ENCODE data around the gene TRAPPC3L. TPM values are rescaled to one million over a fixed set of nuclear protein-coding genes. Genes with fewer than 3 reads are reported as not detected.

Gene TRAPPC3L
- total RNA-seq, 1 experiment from 2014 or later, result not detected

GRCh38 chr6:116543149-116543548, 2.3 kb downstream of the TRAPPC3L start:
- H3K36me3 ChIP-seq (ENCODE audit: control insufficient read depth in 1 of 2, insufficient read depth in 2 of 2, low read length in 2 of 2), result no peaks in the 10 kb centered on the region
- H3K27me3 ChIP-seq (ENCODE audit: insufficient read depth, low read length), result no peaks in the 10 kb centered on the region
- H3K79me2 ChIP-seq (ENCODE audit: insufficient read depth, low read length), result no peaks in the 10 kb centered on the region
- POLR2A ChIA-PET, result no interaction called here
- no peak for DNase-seq (ENCODE audit: low read depth, low spot score)
- H3K4me2 ChIP-seq (ENCODE audit: low read length), result no peak overlapping the region
- TF ChIP-seq TCF7L2 (IDR thresholded peaks at IDR 0.05; ENCODE audit: borderline replicate concordance, extremely low read depth, insufficient read depth, insufficient read length), result no peak
- TF ChIP-seq POLR2A (IDR thresholded peaks at IDR 0.05; ENCODE audit: borderline replicate concordance, extremely low read depth, insufficient read depth, insufficient read length), result no peak
- TF ChIP-seq, protein P1, sequence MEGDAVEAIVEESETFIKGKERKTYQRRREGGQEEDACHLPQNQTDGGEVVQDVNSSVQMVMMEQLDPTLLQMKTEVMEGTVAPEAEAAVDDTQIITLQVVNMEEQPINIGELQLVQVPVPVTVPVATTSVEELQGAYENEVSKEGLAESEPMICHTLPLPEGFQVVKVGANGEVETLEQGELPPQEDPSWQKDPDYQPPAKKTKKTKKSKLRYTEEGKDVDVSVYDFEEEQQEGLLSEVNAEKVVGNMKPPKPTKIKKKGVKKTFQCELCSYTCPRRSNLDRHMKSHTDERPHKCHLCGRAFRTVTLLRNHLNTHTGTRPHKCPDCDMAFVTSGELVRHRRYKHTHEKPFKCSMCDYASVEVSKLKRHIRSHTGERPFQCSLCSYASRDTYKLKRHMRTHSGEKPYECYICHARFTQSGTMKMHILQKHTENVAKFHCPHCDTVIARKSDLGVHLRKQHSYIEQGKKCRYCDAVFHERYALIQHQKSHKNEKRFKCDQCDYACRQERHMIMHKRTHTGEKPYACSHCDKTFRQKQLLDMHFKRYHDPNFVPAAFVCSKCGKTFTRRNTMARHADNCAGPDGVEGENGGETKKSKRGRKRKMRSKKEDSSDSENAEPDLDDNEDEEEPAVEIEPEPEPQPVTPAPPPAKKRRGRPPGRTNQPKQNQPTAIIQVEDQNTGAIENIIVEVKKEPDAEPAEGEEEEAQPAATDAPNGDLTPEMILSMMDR (IDR thresholded peaks at IDR 0.05 in 2 of 3, conservative IDR thresholded peaks at IDR 0.05 in 1 of 3; ENCODE audit: borderline replicate concordance in 1 of 3, insufficient read depth in 1 of 3, low read depth in 2 of 3, low read length in 2 of 3), result no peak
- no peak for TF ChIP-seq SIN3A (IDR thresholded peaks at IDR 0.05; ENCODE audit: low read depth)
- no peak for TF ChIP-seq CBX3 (IDR thresholded peaks at IDR 0.05; ENCODE audit: low read depth)
- no peak for TF ChIP-seq SRF (IDR thresholded peaks at IDR 0.05; ENCODE audit: low read depth)
- no peak for TF ChIP-seq ZNF274 (IDR thresholded peaks at IDR 0.05; ENCODE audit: low read depth, low read length)
- no peak for TF ChIP-seq FOSL1 (IDR thresholded peaks at IDR 0.05; ENCODE audit: low read depth)
- no peak for TF ChIP-seq ZFX (IDR thresholded peaks at IDR 0.05)
- TF ChIP-seq MAX (IDR thresholded peaks at IDR 0.05), result no peak
- TF ChIP-seq YY1 (IDR thresholded peaks at IDR 0.05; ENCODE audit: extremely low read depth, insufficient replicate concordance, low read depth, low read length), result no peak
- no peak for TF ChIP-seq POLR2AphosphoS5 (IDR thresholded peaks at IDR 0.05; ENCODE audit: low read depth, low read length)
- TF ChIP-seq RAD21 (IDR thresholded peaks at IDR 0.05; ENCODE audit: low read depth), result no peak
- TF ChIP-seq, protein P2, sequence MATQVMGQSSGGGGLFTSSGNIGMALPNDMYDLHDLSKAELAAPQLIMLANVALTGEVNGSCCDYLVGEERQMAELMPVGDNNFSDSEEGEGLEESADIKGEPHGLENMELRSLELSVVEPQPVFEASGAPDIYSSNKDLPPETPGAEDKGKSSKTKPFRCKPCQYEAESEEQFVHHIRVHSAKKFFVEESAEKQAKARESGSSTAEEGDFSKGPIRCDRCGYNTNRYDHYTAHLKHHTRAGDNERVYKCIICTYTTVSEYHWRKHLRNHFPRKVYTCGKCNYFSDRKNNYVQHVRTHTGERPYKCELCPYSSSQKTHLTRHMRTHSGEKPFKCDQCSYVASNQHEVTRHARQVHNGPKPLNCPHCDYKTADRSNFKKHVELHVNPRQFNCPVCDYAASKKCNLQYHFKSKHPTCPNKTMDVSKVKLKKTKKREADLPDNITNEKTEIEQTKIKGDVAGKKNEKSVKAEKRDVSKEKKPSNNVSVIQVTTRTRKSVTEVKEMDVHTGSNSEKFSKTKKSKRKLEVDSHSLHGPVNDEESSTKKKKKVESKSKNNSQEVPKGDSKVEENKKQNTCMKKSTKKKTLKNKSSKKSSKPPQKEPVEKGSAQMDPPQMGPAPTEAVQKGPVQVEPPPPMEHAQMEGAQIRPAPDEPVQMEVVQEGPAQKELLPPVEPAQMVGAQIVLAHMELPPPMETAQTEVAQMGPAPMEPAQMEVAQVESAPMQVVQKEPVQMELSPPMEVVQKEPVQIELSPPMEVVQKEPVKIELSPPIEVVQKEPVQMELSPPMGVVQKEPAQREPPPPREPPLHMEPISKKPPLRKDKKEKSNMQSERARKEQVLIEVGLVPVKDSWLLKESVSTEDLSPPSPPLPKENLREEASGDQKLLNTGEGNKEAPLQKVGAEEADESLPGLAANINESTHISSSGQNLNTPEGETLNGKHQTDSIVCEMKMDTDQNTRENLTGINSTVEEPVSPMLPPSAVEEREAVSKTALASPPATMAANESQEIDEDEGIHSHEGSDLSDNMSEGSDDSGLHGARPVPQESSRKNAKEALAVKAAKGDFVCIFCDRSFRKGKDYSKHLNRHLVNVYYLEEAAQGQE (IDR thresholded peaks at IDR 0.05; ENCODE audit: low read depth), result no peak
- no peak for TF ChIP-seq EGR1 (IDR thresholded peaks at IDR 0.05; ENCODE audit: low read depth)
- no peak for TF ChIP-seq CEBPB (IDR thresholded peaks at IDR 0.05; ENCODE audit: low read depth)
- no peak for TF ChIP-seq EZH2 (IDR thresholded peaks at IDR 0.05)
- TF ChIP-seq EZH2phosphoT487 (IDR thresholded peaks at IDR 0.05; ENCODE audit: borderline replicate concordance), result no peak
- no peak for TF ChIP-seq SP1 (IDR thresholded peaks at IDR 0.05; ENCODE audit: low read depth)
- TF ChIP-seq, protein P3, sequence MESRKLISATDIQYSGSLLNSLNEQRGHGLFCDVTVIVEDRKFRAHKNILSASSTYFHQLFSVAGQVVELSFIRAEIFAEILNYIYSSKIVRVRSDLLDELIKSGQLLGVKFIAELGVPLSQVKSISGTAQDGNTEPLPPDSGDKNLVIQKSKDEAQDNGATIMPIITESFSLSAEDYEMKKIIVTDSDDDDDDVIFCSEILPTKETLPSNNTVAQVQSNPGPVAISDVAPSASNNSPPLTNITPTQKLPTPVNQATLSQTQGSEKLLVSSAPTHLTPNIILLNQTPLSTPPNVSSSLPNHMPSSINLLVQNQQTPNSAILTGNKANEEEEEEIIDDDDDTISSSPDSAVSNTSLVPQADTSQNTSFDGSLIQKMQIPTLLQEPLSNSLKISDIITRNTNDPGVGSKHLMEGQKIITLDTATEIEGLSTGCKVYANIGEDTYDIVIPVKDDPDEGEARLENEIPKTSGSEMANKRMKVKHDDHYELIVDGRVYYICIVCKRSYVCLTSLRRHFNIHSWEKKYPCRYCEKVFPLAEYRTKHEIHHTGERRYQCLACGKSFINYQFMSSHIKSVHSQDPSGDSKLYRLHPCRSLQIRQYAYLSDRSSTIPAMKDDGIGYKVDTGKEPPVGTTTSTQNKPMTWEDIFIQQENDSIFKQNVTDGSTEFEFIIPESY (IDR thresholded peaks at IDR 0.05; ENCODE audit: extremely low read depth, insufficient replicate concordance, low read length), result no peak
- no peak overlapping the region for H3K4me3 ChIP-seq (replicated peaks in 1 of 2; ENCODE audit: low read depth in 1 of 2, low read length in 2 of 2)
- no peak overlapping the region for H3K9ac ChIP-seq (ENCODE audit: low read length)
- no peak for ATAC-seq
- no TSS peak for BruUV-seq (replicated peaks)
- RAD21 ChIA-PET (ENCODE audit: low non-redundant PET in 1 of 2, low total read pairs in 2 of 2, uncharacterized antibody in 2 of 2, unreplicated experiment in 2 of 2), result no interaction called here
- H3K9me2 ChIP-seq (ENCODE audit: insufficient read depth), result no peaks in the 10 kb centered on the region
- intact Hi-C loops (cut with micrococcal nuclease), result no loop called here
- no peak overlapping the region for H2AFZ ChIP-seq (ENCODE audit: low read depth, low read length, poor library complexity, severe bottlenecking)
- H3K27ac ChIP-seq (ENCODE audit: low read depth, low read length), result no peak overlapping the region
- CTCF ChIA-PET, result interaction anchor here (1.0 kb wide), 1 partner anchor 256 kb away, joined by 3 read pairs; no protein-coding TSS in a partner anchor
- H3K4me1 ChIP-seq (ENCODE audit: control insufficient read depth in 1 of 2, insufficient read depth in 2 of 2, low read length in 2 of 2), result no peaks in the 10 kb centered on the region
- H3K9me3 ChIP-seq (ENCODE audit: control insufficient read depth in 1 of 2, insufficient read depth in 1 of 2, low read depth in 1 of 2, low read length in 2 of 2), result no peaks in the 10 kb centered on the region
- H4K20me1 ChIP-seq (ENCODE audit: insufficient read depth), result no peaks in the 10 kb centered on the region

Measured in HCT116 (cell line).